SH-SY5Y (cell line): ENCODE results near the gene NFATC2IP.

Experiments used
- GATA2 ChIP-seq: IDR thresholded peaks from 2 replicates; pipeline ENCODE4 v1.6.1; 2011; ENCODE audit warnings: mild to moderate bottlenecking, low read depth, low read length
- GATA3 ChIP-seq: IDR thresholded peaks from 2 replicates; pipeline ENCODE4 v1.6.1; 2011; ENCODE audit warnings: low read depth, mild to moderate bottlenecking, low read length, moderate library complexity

DNA sequence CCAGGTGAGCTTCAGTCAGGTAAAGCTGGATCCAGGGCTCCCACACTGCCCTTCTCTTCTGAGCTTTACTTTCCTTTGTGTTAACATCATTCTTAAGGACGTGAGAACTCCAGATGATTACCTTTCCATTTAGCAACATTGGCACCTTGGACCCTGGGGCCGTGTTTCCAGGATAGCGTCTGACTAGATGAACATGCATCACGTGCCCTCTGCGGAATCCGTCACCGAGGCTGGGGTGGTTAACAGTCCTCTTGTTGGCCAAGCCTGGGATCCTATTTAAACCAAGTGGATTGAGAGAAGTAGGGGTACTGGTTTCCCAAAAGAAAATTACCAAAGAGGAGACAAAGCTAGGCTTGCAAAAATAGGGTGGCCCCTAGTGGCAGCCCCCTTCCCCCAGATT lies 30.2 kb downstream of the NFATC2IP start:
- no peak for TF ChIP-seq GATA3
- TF ChIP-seq GATA2 = no peak
